ENCODE results near the gene EML4. TPM values are rescaled to one million over a fixed set of nuclear protein-coding genes. Genes with fewer than 3 reads are reported as not detected.

The EML4 gene
- polyA plus RNA-seq, 1 donor (not counting 4 experiments of a cell fraction or from before 2014, with no cell fraction given): 36.4 TPM

- no peaks in the 10 kb centered on the region for H3K27me3 ChIP-seq (ENCODE audit: control insufficient read depth, extremely low read depth, insufficient read depth, low read length)
- no peaks in the 10 kb centered on the region for H3K9me3 ChIP-seq (ENCODE audit: control insufficient read depth, low read depth, low read length)
- no peak overlapping the region for H3K4me3 ChIP-seq (ENCODE audit: control insufficient read depth in 2 of 3, extremely low read depth in 1 of 3, insufficient read depth in 2 of 3, low read depth in 1 of 3, low read length in 3 of 3)
- no peak overlapping the region for H3K9ac ChIP-seq (ENCODE audit: control insufficient read depth, extremely low read depth, insufficient read depth, low read length)
- no peaks in the 10 kb centered on the region for H3K36me3 ChIP-seq (ENCODE audit: control insufficient read depth in 2 of 2, extremely low read depth in 1 of 2, insufficient read depth in 2 of 2, low read length in 2 of 2)
- DNase-seq (ENCODE audit: low read depth, low spot score) (no peak), FAIRE-seq (no peak)
- dilution Hi-C loops (cut with MboI; ENCODE audit: extremely low pct_ligation_motif_present, low sequenced_read_pairs): no loop called here
- H2AFZ ChIP-seq (ENCODE audit: control insufficient read depth, low read length): no peak overlapping the region
- H3K27ac ChIP-seq (ENCODE audit: control insufficient read depth, insufficient read depth, low read length): no peak overlapping the region
- no peak for TF ChIP-seq CTCF (optimal IDR thresholded peaks at IDR 0.05 in 1 of 3, IDR thresholded peaks at IDR 0.05 in 1 of 3, conservative IDR thresholded peaks at IDR 0.05 in 1 of 3; ENCODE audit: extremely low read depth in 1 of 3, insufficient read depth in 2 of 3, low read length in 3 of 3)
- no peak for TF ChIP-seq EZH2 (IDR thresholded peaks at IDR 0.05; ENCODE audit: low read length)
- no peaks in the 10 kb centered on the region for H3K9me1 ChIP-seq (ENCODE audit: control insufficient read depth, extremely low read depth, insufficient read depth, low read length)
- H3K4me2 ChIP-seq (ENCODE audit: control insufficient read depth, extremely low read depth, insufficient read depth, low read depth, low read length): no peak overlapping the region
- peaks cover 32% of the 10 kb centered on the region for H3K79me2 ChIP-seq (ENCODE audit: control insufficient read depth, insufficient read depth, low read length)
- H4K20me1 ChIP-seq (ENCODE audit: control insufficient read depth, extremely low read depth, insufficient read depth, low read length): no peaks in the 10 kb centered on the region
- peaks cover 8% of the 10 kb centered on the region for H3K4me1 ChIP-seq (ENCODE audit: control insufficient read depth, extremely low read depth, insufficient read depth, low read length)
These were observed 51.4 kb downstream of the EML4 start for GRCh38 chr2:42220566-42220965.

- no peak overlapping the region for H3K9ac ChIP-seq (ENCODE audit: control insufficient read depth, extremely low read depth, insufficient read depth, low read length)
- no peak overlapping the region for H2AFZ ChIP-seq (ENCODE audit: control insufficient read depth, low read length)
- no peaks in the 10 kb centered on the region for H3K9me3 ChIP-seq (ENCODE audit: control insufficient read depth, low read depth, low read length)
- peak overlapping the region; percentile 19 for H3K27ac ChIP-seq (ENCODE audit: control insufficient read depth, insufficient read depth, low read length)
- H3K4me3 ChIP-seq (ENCODE audit: control insufficient read depth in 2 of 3, extremely low read depth in 1 of 3, insufficient read depth in 2 of 3, low read depth in 1 of 3, low read length in 3 of 3): no peak overlapping the region
- H3K79me2 ChIP-seq (ENCODE audit: control insufficient read depth, insufficient read depth, low read length): peaks cover 29% of the 10 kb centered on the region
- no peaks in the 10 kb centered on the region for H3K27me3 ChIP-seq (ENCODE audit: control insufficient read depth, extremely low read depth, insufficient read depth, low read length)
- no peak for DNase-seq (ENCODE audit: low read depth, low spot score)
- peaks cover 5% of the 10 kb centered on the region for H3K4me1 ChIP-seq (ENCODE audit: control insufficient read depth, extremely low read depth, insufficient read depth, low read length)
- dilution Hi-C loops (cut with MboI; ENCODE audit: extremely low pct_ligation_motif_present, low sequenced_read_pairs): no loop called here
- TF ChIP-seq EZH2 (IDR thresholded peaks at IDR 0.05; ENCODE audit: low read length) (no peak), CTCF (optimal IDR thresholded peaks at IDR 0.05 in 1 of 3, IDR thresholded peaks at IDR 0.05 in 1 of 3, conservative IDR thresholded peaks at IDR 0.05 in 1 of 3; ENCODE audit: extremely low read depth in 1 of 3, insufficient read depth in 2 of 3, low read length in 3 of 3) (no peak)
- H4K20me1 ChIP-seq (ENCODE audit: control insufficient read depth, extremely low read depth, insufficient read depth, low read length): no peaks in the 10 kb centered on the region
- no peaks in the 10 kb centered on the region for H3K36me3 ChIP-seq (ENCODE audit: control insufficient read depth in 2 of 2, extremely low read depth in 1 of 2, insufficient read depth in 2 of 2, low read length in 2 of 2)
- no peak overlapping the region for H3K4me2 ChIP-seq (ENCODE audit: control insufficient read depth, extremely low read depth, insufficient read depth, low read depth, low read length)
- no peak for FAIRE-seq
- H3K9me1 ChIP-seq (ENCODE audit: control insufficient read depth, extremely low read depth, insufficient read depth, low read length): no peaks in the 10 kb centered on the region
These were observed 54.1 kb downstream of the EML4 start for GRCh38 chr2:42223067-42223854.

Data from keratinocyte (primary cell).